ENCODE results near the gene PLEKHG4B. TPM values are rescaled to one million over a fixed set of nuclear protein-coding genes. Genes with fewer than 3 reads are reported as not detected.

The PLEKHG4B gene
- total and polyA plus RNA-seq, 2 of the 8 experiments (the other 6 are each of a cell fraction or from before 2014, with no cell fraction given): 31.1 to 43.6 TPM

- TF ChIP-seq TCF12 (IDR thresholded peaks at IDR 0.05; ENCODE audit: low read depth, low read length) (no peak), GABPA (IDR thresholded peaks at IDR 0.05; ENCODE audit: borderline replicate concordance, insufficient read depth, low read length) (no peak), SIN3A (conservative IDR thresholded peaks at IDR 0.05 in 1 of 2, IDR thresholded peaks at IDR 0.05 in 1 of 2; ENCODE audit: low read depth in 1 of 2, low read length in 2 of 2) (no peak)
These were observed 136.9 kb downstream of the PLEKHG4B start (continued) for GRCh38 chr5:228886-229285.
